ENCODE results near the gene ZNF296. TPM values are rescaled to one million over a fixed set of nuclear protein-coding genes. Genes with fewer than 3 reads are reported as not detected.

The ZNF296 gene
- polyA plus RNA-seq, 1 experiment = 0.09 TPM

DNA sequence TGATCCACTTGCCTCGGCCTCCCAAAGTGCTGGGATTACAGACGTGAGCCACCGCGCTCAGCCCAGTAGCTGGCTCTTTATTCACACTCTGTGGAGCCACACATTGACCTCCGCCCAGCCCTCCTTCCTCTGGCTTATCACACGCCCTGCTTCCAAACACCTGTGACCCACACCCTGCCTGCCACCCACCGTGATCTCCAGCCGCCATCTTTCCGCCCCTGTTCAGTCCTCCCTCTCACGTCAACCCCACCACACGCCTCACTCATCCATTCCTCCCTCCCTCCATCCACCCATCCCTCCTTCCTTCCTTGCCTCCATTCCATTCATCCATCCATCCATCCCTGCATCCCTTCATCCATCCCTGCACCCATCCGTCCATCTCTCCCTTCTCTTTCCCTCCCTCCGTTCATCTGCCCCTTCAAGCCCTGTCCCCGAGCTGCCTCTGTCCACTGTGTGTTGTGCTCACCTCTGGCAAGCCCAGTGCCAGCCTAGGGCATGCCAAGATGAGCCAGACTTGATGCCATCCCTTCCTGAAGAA lies 17.6 kb downstream of the ZNF296 start:
- POLR2A ChIA-PET = no interaction called here

DNA sequence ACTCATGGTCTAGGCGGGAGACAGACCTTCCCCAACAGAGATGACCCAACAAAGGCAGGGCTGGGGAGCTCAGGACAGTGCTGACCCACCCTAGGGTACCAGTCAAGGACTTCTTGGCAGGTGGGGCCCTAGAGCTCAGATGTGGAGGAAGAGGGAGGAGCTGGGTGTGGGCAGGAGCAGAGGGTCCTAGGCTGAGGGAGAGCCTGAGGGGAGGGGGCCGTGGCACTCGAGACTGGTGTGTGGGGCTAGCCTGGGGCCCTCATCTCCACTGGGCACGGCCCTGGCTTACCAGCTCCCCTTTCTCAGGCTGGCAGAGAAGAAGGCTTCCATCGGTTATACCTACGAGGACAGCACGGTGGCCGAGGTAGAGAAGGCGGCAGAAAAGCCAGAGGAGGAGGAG lies 18.8 kb downstream of the ZNF296 start:
- no peaks in the 10 kb centered on the region for H3K27me3 ChIP-seq (ENCODE audit: control insufficient read depth, insufficient read depth, low read length)
- CTCF ChIA-PET = interaction anchor here (0.6 to 1.3 kb wide), 4 partner anchors 16 to 1338 kb away, joined by 3 to 5 read pairs (median 3); no protein-coding TSS in a partner anchor
- no peak overlapping the region for H3K4me3 ChIP-seq (ENCODE audit: low read depth, low read length)
- no peak for DNase-seq (ENCODE audit: low read depth)
- peaks cover 56% of the 10 kb centered on the region for H3K36me3 ChIP-seq (ENCODE audit: control insufficient read depth, insufficient read depth, low read length)
- TF ChIP-seq, protein P1, sequence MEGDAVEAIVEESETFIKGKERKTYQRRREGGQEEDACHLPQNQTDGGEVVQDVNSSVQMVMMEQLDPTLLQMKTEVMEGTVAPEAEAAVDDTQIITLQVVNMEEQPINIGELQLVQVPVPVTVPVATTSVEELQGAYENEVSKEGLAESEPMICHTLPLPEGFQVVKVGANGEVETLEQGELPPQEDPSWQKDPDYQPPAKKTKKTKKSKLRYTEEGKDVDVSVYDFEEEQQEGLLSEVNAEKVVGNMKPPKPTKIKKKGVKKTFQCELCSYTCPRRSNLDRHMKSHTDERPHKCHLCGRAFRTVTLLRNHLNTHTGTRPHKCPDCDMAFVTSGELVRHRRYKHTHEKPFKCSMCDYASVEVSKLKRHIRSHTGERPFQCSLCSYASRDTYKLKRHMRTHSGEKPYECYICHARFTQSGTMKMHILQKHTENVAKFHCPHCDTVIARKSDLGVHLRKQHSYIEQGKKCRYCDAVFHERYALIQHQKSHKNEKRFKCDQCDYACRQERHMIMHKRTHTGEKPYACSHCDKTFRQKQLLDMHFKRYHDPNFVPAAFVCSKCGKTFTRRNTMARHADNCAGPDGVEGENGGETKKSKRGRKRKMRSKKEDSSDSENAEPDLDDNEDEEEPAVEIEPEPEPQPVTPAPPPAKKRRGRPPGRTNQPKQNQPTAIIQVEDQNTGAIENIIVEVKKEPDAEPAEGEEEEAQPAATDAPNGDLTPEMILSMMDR (IDR thresholded peaks at IDR 0.05; ENCODE audit: insufficient read depth, low read depth, low read length) = no peak
- POLR2A ChIA-PET = no interaction called here

More for the DNA sequence above, 17.6 kb downstream of the ZNF296 start:
- Histone ChIP-seq H3K4me3 (ENCODE audit: low read depth, low read length) (no peak overlapping the region), H3K27me3 (ENCODE audit: control insufficient read depth, insufficient read depth, low read length) (no peaks in the 10 kb centered on the region), H3K36me3 (ENCODE audit: control insufficient read depth, insufficient read depth, low read length) (peaks cover 54% of the 10 kb centered on the region)
- CTCF ChIA-PET = interaction anchor here (0.6 to 3.8 kb wide), 21 partner anchors 9 to 188 kb away, joined by 3 to 28 read pairs (median 5); partner anchors contain the start of genes CLASRP, GEMIN7, PPP1R37 and ZNF296
- TF ChIP-seq, protein P1 (IDR thresholded peaks at IDR 0.05; ENCODE audit: insufficient read depth, low read depth, low read length) = no peak
- DNase-seq (ENCODE audit: low read depth) = no peak

DNA sequence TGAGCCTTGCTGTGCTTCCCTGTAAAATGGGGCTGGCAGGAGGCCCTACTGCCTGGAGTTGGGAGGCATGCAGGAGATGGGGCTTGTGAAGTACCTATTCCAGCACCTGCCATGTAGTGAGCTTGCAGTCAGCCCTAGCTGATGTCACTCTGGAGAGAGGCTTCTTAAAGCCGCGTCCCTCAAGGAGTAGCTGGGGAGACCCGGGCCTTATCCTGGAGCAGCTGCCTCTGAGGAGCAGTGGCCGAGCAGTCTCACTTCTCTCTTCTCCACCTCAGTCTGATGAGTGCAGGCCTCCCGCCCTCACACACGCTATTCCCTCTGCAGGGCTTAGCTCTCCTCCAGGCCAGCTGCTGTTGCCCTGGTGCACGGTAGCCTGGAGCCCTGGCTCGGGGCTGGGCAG lies 19.4 kb downstream of the ZNF296 start:
- peaks cover 54% of the 10 kb centered on the region for H3K36me3 ChIP-seq (ENCODE audit: control insufficient read depth, insufficient read depth, low read length)
- ChIA-PET CTCF (interaction anchor here (0.6 to 1.3 kb wide), 5 partner anchors 9 to 1338 kb away, joined by 3 to 5 read pairs (median 3); no protein-coding TSS in a partner anchor), POLR2A (no interaction called here)
- no peak for DNase-seq (ENCODE audit: low read depth)
- TF ChIP-seq, protein P1 (IDR thresholded peaks at IDR 0.05; ENCODE audit: insufficient read depth, low read depth, low read length) = no peak
- H3K27me3 ChIP-seq (ENCODE audit: control insufficient read depth, insufficient read depth, low read length) = no peaks in the 10 kb centered on the region
- no peak overlapping the region for H3K4me3 ChIP-seq (ENCODE audit: low read depth, low read length)

DNA sequence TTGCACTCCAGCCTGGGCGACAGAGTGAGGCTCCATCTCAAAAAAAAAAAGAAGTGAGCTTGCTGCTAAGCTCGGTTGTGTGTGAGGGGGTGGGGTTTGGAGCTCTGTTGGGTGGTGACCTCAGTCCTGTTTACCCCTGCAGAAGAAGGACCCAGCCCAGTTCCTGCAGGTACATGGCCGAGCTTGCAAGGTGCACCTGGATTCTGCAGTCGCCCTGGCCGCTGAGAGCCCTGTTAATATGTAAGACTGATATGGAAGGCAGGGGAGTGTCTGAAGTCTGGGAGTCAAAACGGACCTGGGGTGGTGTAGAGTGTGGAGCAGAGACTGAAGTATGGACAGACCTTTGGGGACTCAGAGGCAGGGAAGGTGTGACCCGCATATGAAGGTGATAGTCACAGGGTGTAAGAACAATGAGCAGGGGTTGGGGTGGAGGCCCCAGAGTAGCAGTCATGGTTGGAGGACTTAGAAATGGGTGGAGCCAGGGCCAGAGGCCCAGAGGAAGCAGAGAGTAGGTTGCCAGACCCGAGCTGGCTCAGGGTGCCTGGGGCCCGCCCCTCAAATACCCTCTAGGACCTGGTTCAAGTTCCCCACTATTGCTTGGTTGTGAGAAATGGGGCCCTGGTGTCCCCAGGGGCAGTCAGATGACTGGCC lies 24.2 kb downstream of the ZNF296 start:
- DNase-seq (ENCODE audit: low read depth) = no peak
- POLR2A ChIA-PET = interaction anchor here (0.9 kb wide), 1 partner anchor 9 kb away, joined by 3 read pairs; no protein-coding TSS in a partner anchor
- Histone ChIP-seq H3K27me3 (ENCODE audit: control insufficient read depth, insufficient read depth, low read length) (no peaks in the 10 kb centered on the region), H3K36me3 (ENCODE audit: control insufficient read depth, insufficient read depth, low read length) (peaks cover 23% of the 10 kb centered on the region), H3K4me3 (ENCODE audit: low read depth, low read length) (no peak overlapping the region)
- TF ChIP-seq, protein P1 (IDR thresholded peaks at IDR 0.05; ENCODE audit: insufficient read depth, low read depth, low read length) = no peak
- CTCF ChIA-PET = interaction anchor here (3.1 kb wide), 1 partner anchor 10 kb away, joined by 9 read pairs; no protein-coding TSS in a partner anchor

DNA sequence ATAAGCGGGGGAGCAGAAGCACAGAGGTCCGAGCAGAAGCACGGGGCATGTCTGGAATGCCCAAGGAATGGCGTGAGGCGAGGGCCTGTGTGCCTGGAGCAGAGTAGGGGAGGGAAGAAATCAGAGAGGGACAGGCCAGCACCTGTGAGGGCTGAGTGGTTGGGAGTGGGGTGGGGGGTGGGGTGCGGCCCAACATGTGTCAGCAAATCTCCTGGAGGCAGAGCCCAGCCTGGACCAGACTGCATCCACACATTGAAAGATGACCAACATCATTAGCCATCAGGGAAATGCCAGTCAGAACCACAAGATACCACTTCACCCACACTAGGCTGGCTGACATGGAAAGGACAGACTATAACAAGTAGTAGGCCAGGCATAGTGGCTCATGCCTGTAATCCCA lies 26.2 kb downstream of the ZNF296 start:
- ChIA-PET CTCF (interaction anchor here (0.6 to 3.2 kb wide), 3 partner anchors 9 to 242 kb away, joined by 3 to 15 read pairs (median 9); no protein-coding TSS in a partner anchor), POLR2A (no interaction called here)
- Histone ChIP-seq H3K4me3 (ENCODE audit: low read depth, low read length) (no peak overlapping the region), H3K36me3 (ENCODE audit: control insufficient read depth, insufficient read depth, low read length) (peaks cover 15% of the 10 kb centered on the region), H3K27me3 (ENCODE audit: control insufficient read depth, insufficient read depth, low read length) (no peaks in the 10 kb centered on the region)
- TF ChIP-seq, protein P1 (IDR thresholded peaks at IDR 0.05; ENCODE audit: insufficient read depth, low read depth, low read length) = no peak
- DNase-seq (ENCODE audit: low read depth) = no peak

Data from BJ (cell line).